AG09309 (cell line): ENCODE measurements around the gene CDS1.

Experiments
- DNase-seq: peaks from one replicate; pipeline ENCODE4 v3.0.0-alpha.2; 2010; ENCODE audit warnings: low read depth
- H3K4me3 ChIP-seq: 2 replicates; pipeline ENCODE4 v1.5.1; 2011; ENCODE audit warnings: mild to moderate bottlenecking, low read depth, low read length, moderate library complexity; ENCODE audit not compliant: control insufficient read depth
- CTCF ChIP-seq: IDR thresholded peaks from 2 replicates; pipeline ENCODE4 v1.5.1; 2011; ENCODE audit warnings: mild to moderate bottlenecking, low read depth, low read length, inconsistent platforms; ENCODE audit not compliant: insufficient read depth, control insufficient read depth; ENCODE audit errors: missing control alignments

Gene CDS1

GRCh38 chr4:84647312-84647884, 64.5 kb downstream of the CDS1 start:
- DNase-seq = no peak
- TF ChIP-seq CTCF = no peak

GRCh38 chr4:84648178-84648577, 65.3 kb downstream of the CDS1 start:
- no peak for TF ChIP-seq CTCF
- no peak overlapping the region for H3K4me3 ChIP-seq

More at GRCh38 chr4:84647312-84647884, 64.5 kb downstream of the CDS1 start:
- no peak overlapping the region for H3K4me3 ChIP-seq

GRCh38 chr4:84648863-84649647, 66.1 kb downstream of the CDS1 start:
- DNase-seq = no peak
- H3K4me3 ChIP-seq = no peak overlapping the region

More at GRCh38 chr4:84648178-84648577, 65.3 kb downstream of the CDS1 start:
- DNase-seq = no peak

GRCh38 chr4:84651499-84651898, 68.6 kb downstream of the CDS1 start:
- no peak for DNase-seq
- H3K4me3 ChIP-seq = no peak overlapping the region
- TF ChIP-seq CTCF = no peak

More at GRCh38 chr4:84648863-84649647, 66.1 kb downstream of the CDS1 start:
- TF ChIP-seq CTCF = no peak

GRCh38 chr4:84652478-84652877, 69.6 kb downstream of the CDS1 start:
- no peak overlapping the region for H3K4me3 ChIP-seq
- no peak for TF ChIP-seq CTCF
- no peak for DNase-seq

GRCh38 chr4:84660606-84661005, 77.7 kb downstream of the CDS1 start:
- TF ChIP-seq CTCF = no peak
- no peak overlapping the region for H3K4me3 ChIP-seq
- no peak for DNase-seq
